Measurements from ENCODE around the gene OOEP.

OOEP gene

GRCh38 chr6:73362869-73363536 is 6.7 kb downstream of the OOEP start:
- TF ChIP-seq BACH2 (CRISPR knock-in tag; IDR thresholded peaks at IDR 0.05; ENCODE audit: borderline replicate concordance) (no peak), OSR1 (CRISPR knock-in tag; IDR thresholded peaks at IDR 0.05) (no peak), ARNTL (CRISPR knock-in tag; IDR thresholded peaks at IDR 0.05; ENCODE audit: borderline replicate concordance, low read depth) (no peak), TOX (CRISPR knock-in tag; IDR thresholded peaks at IDR 0.05; ENCODE audit: borderline replicate concordance) (no peak), POU6F1 (CRISPR knock-in tag; IDR thresholded peaks at IDR 0.05; ENCODE audit: borderline replicate concordance, low read depth) (no peak), PATZ1 (CRISPR knock-in tag; IDR thresholded peaks at IDR 0.05; ENCODE audit: borderline replicate concordance) (no peak), ZFP30 (CRISPR knock-in tag; IDR thresholded peaks at IDR 0.05) (no peak), GLIS3 (CRISPR knock-in tag; IDR thresholded peaks at IDR 0.05) (no peak), ZNF565 (CRISPR knock-in tag; conservative IDR thresholded peaks at IDR 0.05; ENCODE audit: low read depth) (no peak), ISL1 (CRISPR knock-in tag; IDR thresholded peaks at IDR 0.05) (no peak), ZC3H10 (CRISPR knock-in tag; IDR thresholded peaks at IDR 0.05) (no peak), TCF4 (CRISPR knock-in tag; IDR thresholded peaks at IDR 0.05; ENCODE audit: borderline replicate concordance) (no peak), CREB5 (CRISPR knock-in tag; IDR thresholded peaks at IDR 0.05; ENCODE audit: low read depth) (no peak), ESRRG (CRISPR knock-in tag; IDR thresholded peaks at IDR 0.05) (no peak)
- ATAC-seq: no peak

- no peak for TF ChIP-seq CREB5 (CRISPR knock-in tag; IDR thresholded peaks at IDR 0.05; ENCODE audit: low read depth)
- no peak for ATAC-seq
Measured at GRCh38 chr6:73362358-73362757, 7.3 kb downstream of the OOEP start, which contains the start of gene KHDC3L. TSS of gene KHDC3L (plus strand) at chr6:73362658. CDS start at chr6:73362730, 72 bp downstream.

- ATAC-seq: no peak
- no peak for TF ChIP-seq ESRRG (CRISPR knock-in tag; IDR thresholded peaks at IDR 0.05)
- no peak for TF ChIP-seq CSDC2 (CRISPR knock-in tag; IDR thresholded peaks at IDR 0.05)
- TF ChIP-seq OSR1 (CRISPR knock-in tag; IDR thresholded peaks at IDR 0.05): no peak
- no peak for TF ChIP-seq ZNF8 (CRISPR knock-in tag; IDR thresholded peaks at IDR 0.05)
- no peak for TF ChIP-seq ARNTL (CRISPR knock-in tag; IDR thresholded peaks at IDR 0.05; ENCODE audit: borderline replicate concordance, low read depth)
- no peak for TF ChIP-seq PATZ1 (CRISPR knock-in tag; IDR thresholded peaks at IDR 0.05; ENCODE audit: borderline replicate concordance)
- no peak for TF ChIP-seq SNAI2 (CRISPR knock-in tag; IDR thresholded peaks at IDR 0.05)
- no peak for TF ChIP-seq CREB5 (CRISPR knock-in tag; IDR thresholded peaks at IDR 0.05; ENCODE audit: low read depth)
- no peak for TF ChIP-seq TCF4 (CRISPR knock-in tag; IDR thresholded peaks at IDR 0.05; ENCODE audit: borderline replicate concordance)
- TF ChIP-seq POU6F1 (CRISPR knock-in tag; IDR thresholded peaks at IDR 0.05; ENCODE audit: borderline replicate concordance, low read depth): no peak
- TF ChIP-seq BACH2 (CRISPR knock-in tag; IDR thresholded peaks at IDR 0.05; ENCODE audit: borderline replicate concordance): no peak
Measured at GRCh38 chr6:73353636-73354593, 15.8 kb downstream of the OOEP start, which contains the start of gene DPPA5. TSS of gene DPPA5 (minus strand) at chr6:73354276. CDS start at chr6:73354225, 51 bp downstream.

Measured in SK-N-SH treated with all-trans-retinoic acid at 6 μM for 48 hours (cell line).